T-helper 2 cell treated with Interferon-gamma antibody and Interleukin-4, amounts not matched to agents 5 μg/mL and 100 μg/mL, for 36 hours (primary cell): Measurements from ENCODE around the gene FBXO39.
"Not testable (repeated sequence)": the region's sequence is repeated elsewhere in the genome, so short reads cannot be mapped to it uniquely, and the experiment has no call there.

Source experiments
- DNase-seq: peaks from one replicate; pipeline ENCODE4 v3.0.0; 2021; ENCODE audit warnings: low spot score
- H3K27ac Mint-ChIP-seq: one replicate; pipeline ENCODE4 v1.8.0; 2021; ENCODE audit warnings: mild to moderate bottlenecking, mixed read lengths
- H3K27me3 Mint-ChIP-seq: one replicate; pipeline ENCODE4 v1.8.0; 2021; ENCODE audit warnings: low read depth, mixed read lengths
- H3K36me3 Mint-ChIP-seq: one replicate; pipeline ENCODE4 v1.8.0; 2021; ENCODE audit warnings: low read depth, mixed read lengths
- H3K4me1 Mint-ChIP-seq: one replicate; pipeline ENCODE4 v1.8.0; 2021; ENCODE audit warnings: low read depth, mixed read lengths
- H3K4me3 Mint-ChIP-seq: one replicate; pipeline ENCODE4 v1.8.0; 2022; ENCODE audit warnings: mild to moderate bottlenecking, moderate library complexity, mixed read lengths
- H3K9me3 Mint-ChIP-seq: one replicate; pipeline ENCODE4 v1.8.0; 2021; ENCODE audit warnings: mixed read lengths

Gene FBXO39

DNA sequence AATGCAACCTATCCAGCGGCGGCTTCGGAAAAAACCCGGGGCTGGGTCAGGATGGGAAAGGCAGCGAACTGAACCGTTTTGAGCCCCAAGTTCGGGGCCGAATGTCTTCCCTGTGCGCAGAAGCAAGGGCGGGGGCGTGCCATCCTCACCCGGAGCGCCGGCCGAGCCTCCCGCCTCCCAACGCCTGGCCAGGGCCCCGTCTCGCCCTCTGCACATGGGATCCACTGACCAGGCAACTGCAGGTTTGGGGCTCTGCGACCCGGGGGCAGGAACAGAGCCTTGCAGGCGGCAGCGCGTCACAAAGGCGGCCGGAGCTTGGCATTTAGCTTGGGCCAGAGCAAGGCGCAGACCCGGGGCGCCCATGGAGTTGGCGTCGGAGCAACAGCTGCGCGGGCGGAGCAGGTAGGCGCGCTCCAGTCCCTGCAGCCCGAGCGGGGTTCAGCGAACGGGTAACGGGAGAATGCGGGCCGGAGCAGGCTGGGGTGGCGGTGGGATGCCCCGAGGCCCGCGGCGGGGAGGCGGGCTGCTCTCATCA is at the start of gene FBXO39:
TSS of gene FBXO39 (plus strand) at position 345 of the 535 bp plus-strand sequence. CDS start 3,654 bp downstream, outside the sequence.
- Mint-ChIP-seq H3K4me3 (no peak within 1 kb of the TSS), H3K9me3 (peaks cover 63% of the 10 kb centered on the region), H3K4me1 (peaks cover 1% of the 10 kb centered on the region), H3K27ac (no peak within 1 kb of the TSS), H3K27me3 (peaks cover 23% of the 10 kb centered on the region), H3K36me3 (peaks cover 44% of the 10 kb centered on the region)
- DNase-seq, result no peak

DNA sequence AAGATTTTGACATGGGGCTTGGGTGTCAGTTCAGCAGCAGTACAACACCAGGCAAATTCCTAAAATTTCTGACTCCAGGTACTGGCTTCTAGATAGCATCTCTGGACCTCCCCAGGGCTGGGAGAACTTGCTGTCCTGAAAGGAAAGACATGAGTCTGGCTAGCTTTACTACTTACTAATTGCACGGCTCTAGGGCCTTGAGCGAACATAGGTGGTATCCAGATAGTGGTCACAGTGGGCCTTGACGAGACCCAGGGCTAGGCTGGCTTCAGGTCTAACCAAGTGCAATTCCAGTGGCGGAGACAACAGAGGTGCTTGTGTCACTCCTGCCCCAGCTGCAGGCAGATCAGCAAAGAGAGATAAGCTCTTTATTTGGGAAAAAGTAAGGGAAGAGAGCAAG is 46.5 kb upstream of the FBXO39 start:
- Mint-ChIP-seq H3K9me3 (no peaks in the 10 kb centered on the region), H3K4me3 (no peak overlapping the region), H3K27me3 (peaks cover 18% of the 10 kb centered on the region), H3K4me1 (no peaks in the 10 kb centered on the region), H3K36me3 (no peaks in the 10 kb centered on the region), H3K27ac (no peak overlapping the region)
- no peak for DNase-seq

- H3K4me1 Mint-ChIP-seq, H3K36me3 Mint-ChIP-seq, H3K9me3 Mint-ChIP-seq, H3K27ac Mint-ChIP-seq, H3K4me3 Mint-ChIP-seq, DNase-seq: not testable (repeated sequence)
- H3K27me3 Mint-ChIP-seq, result peaks cover 49% of the 10 kb centered on the region
These were observed 29.4 kb upstream of the FBXO39 start for GRCh38 chr17:6746665-6747064.

DNA sequence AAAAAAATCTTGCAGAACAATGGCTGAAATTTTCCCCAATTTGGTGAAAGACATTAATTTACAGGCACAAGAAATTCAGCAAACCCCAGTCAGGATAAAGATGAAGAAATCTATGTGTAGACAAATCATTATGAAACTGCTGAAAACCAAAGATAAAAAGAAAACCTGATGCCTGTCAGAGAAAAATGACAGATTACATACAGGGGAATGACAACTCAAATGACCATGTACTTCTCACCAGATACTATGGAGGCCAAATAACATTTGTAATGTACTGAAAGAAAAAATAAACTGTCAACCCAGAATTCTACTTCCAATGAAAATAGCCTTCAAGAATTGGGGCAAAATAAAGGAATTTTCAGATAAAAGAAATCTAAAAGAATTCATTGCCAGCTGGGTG is 27.4 kb upstream of the FBXO39 start:
- Mint-ChIP-seq H3K9me3 (no peaks in the 10 kb centered on the region), H3K36me3 (no peaks in the 10 kb centered on the region), H3K4me1 (peaks cover 17% of the 10 kb centered on the region), H3K4me3 (no peak overlapping the region), H3K27ac (no peak overlapping the region), H3K27me3 (peaks cover 38% of the 10 kb centered on the region)
- DNase-seq, result no peak

DNA sequence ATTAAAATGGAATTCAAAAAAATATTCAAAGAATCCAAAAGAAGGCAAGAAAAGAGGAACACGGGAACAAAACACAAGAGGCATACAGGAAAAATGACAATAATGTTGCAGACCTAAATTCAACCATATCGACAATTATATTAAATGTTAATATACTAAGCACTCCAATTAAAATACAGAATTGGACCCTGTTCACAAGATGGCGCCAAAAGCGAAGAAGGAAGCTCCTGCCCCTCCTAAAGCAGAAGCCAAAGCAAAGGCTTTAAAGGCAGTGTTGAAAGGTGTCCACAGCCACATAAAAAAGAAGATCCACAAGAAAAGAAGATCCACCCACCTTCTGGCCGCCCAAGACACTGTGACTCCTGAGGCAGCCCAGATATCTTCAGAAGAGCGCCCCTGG is 26.5 kb upstream of the FBXO39 start:
- Mint-ChIP-seq H3K27ac (no peak overlapping the region), H3K27me3 (peaks cover 30% of the 10 kb centered on the region), H3K36me3 (no peaks in the 10 kb centered on the region), H3K4me1 (peaks cover 19% of the 10 kb centered on the region), H3K9me3 (no peaks in the 10 kb centered on the region), H3K4me3 (no peak overlapping the region)
- DNase-seq, result no peak

- H3K4me3 Mint-ChIP-seq, result no peak overlapping the region
- no peak for DNase-seq
- H3K27me3 Mint-ChIP-seq, result peaks cover 14% of the 10 kb centered on the region
These were observed 23.7 kb upstream of the FBXO39 start for GRCh38 chr17:6752068-6752909.

GRCh38 chr17:6753006-6753445 is 23.0 kb upstream of the FBXO39 start:
- Mint-ChIP-seq H3K27me3 (peaks cover 11% of the 10 kb centered on the region), H3K4me1 (peaks cover 36% of the 10 kb centered on the region), H3K4me3 (no peak overlapping the region), H3K9me3 (no peaks in the 10 kb centered on the region), H3K36me3 (peaks cover 17% of the 10 kb centered on the region), H3K27ac (no peak overlapping the region)
- no peak for DNase-seq

More at GRCh38 chr17:6752068-6752909, 23.7 kb upstream of the FBXO39 start:
- Mint-ChIP-seq H3K4me1 (peaks cover 30% of the 10 kb centered on the region), H3K9me3 (no peaks in the 10 kb centered on the region), H3K36me3 (peaks cover 11% of the 10 kb centered on the region), H3K27ac (no peak overlapping the region)

DNA sequence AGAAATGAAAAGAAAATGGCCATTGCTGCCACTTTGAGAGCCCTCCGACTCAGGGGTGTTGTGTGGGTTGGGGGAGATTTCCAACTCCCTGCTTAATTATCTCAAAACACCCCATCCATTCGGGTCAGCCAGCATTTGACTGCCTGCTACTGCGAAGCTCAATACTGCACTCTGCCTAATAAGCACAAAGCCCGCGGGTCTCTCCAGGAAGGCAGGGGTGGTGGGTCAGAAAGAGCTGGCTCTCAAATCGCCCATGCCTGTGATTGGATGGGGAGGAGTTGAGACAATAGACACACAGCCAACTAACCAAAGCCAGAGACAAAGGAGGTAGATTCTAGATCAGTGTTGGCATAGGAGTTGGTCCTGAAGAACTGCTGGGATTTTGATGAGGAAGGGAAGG is 22.5 kb upstream of the FBXO39 start:
- no peak overlapping the region for H3K4me3 Mint-ChIP-seq
- H3K36me3 Mint-ChIP-seq, result peaks cover 22% of the 10 kb centered on the region
- peaks cover 41% of the 10 kb centered on the region for H3K4me1 Mint-ChIP-seq

GRCh38 chr17:6755281-6755680 is 20.7 kb upstream of the FBXO39 start:
- Mint-ChIP-seq H3K36me3 (peaks cover 38% of the 10 kb centered on the region), H3K27ac (peak overlapping the region; percentile 95), H3K4me3 (peak overlapping the region; percentile 98), H3K9me3 (no peaks in the 10 kb centered on the region), H3K4me1 (peaks cover 47% of the 10 kb centered on the region), H3K27me3 (peaks cover 2% of the 10 kb centered on the region)
- DNase-seq, result no peak

More for the DNA sequence above, 22.5 kb upstream of the FBXO39 start:
- Mint-ChIP-seq H3K27ac (peak overlapping the region; percentile 45), H3K27me3 (peaks cover 8% of the 10 kb centered on the region), H3K9me3 (no peaks in the 10 kb centered on the region)
- no peak for DNase-seq

GRCh38 chr17:6755731-6756184 is 20.3 kb upstream of the FBXO39 start, which contains the start of gene XAF1:
XAF1 (plus strand) TSS chr17:6756046; CDS start chr17:6756079, 33 bp downstream.
- peak; percentile 30 for DNase-seq
- peaks cover 50% of the 10 kb centered on the region for H3K4me1 Mint-ChIP-seq

DNA sequence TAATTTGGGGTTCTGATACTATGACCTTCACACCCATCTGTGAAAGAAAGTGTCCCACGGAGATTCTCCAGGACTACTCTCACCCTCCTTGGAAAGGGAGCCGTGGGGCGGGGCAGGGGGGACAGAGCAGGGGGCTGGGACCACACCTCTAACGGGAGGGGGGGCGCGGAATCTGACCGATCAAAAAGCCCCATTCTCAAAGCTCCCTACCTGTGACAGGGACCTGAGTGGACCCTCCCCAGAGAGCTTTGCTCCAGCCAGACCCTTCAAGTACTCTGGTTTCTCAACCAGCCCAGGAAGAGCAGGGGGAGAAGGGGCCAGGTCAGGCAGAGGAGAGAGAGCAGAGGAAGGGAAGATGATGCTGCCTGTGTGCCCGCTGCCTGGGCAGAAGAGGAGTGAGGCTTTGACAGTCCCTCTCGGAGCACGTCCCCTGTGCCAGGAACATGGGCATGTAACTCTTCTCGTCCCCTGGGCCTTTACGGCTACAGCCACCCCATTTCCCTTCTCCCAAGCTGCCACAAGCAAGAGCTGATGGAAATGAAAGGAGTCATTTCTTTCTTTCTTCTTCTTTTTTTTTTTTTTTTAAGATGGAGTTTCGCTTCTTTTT is 19.5 kb upstream of the FBXO39 start:
- Mint-ChIP-seq H3K27ac (peak overlapping the region; percentile 95), H3K36me3 (peaks cover 51% of the 10 kb centered on the region), H3K4me3 (peak overlapping the region; percentile 98), H3K9me3 (no peaks in the 10 kb centered on the region), H3K4me1 (peaks cover 53% of the 10 kb centered on the region), H3K27me3 (no peaks in the 10 kb centered on the region)
- no peak for DNase-seq

More at GRCh38 chr17:6755731-6756184, 20.3 kb upstream of the FBXO39 start, which contains the start of gene XAF1:
- Mint-ChIP-seq H3K27ac (peak within 1 kb of the TSS; percentile 95), H3K27me3 (no peaks in the 10 kb centered on the region), H3K9me3 (no peaks in the 10 kb centered on the region), H3K4me3 (peak within 1 kb of the TSS; percentile 98), H3K36me3 (peaks cover 43% of the 10 kb centered on the region)

DNA sequence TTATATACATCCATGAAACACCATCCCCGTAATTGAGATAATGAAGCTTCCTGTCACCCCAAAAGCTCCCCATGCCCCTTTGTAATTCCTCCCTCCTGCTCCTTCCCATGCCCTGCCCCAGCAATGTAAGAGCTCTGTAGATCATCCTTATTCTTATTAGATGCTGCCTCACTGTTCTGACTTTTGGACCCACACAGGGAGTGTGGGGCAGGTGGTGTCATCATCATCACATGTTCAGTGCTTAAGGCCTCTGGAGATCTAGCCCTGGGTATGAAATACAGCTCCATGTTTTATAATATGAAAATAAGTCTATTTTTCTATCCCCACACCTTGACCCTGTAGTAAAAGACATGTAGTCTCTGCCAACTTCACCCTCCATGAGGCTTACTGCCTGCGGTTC is 18.3 kb upstream of the FBXO39 start:
- H3K4me3 Mint-ChIP-seq, result peak overlapping the region; percentile 88
- H3K27ac Mint-ChIP-seq, result peak overlapping the region; percentile 87
- H3K27me3 Mint-ChIP-seq, result no peaks in the 10 kb centered on the region
- no peak for DNase-seq
- H3K4me1 Mint-ChIP-seq, result peaks cover 45% of the 10 kb centered on the region
- H3K36me3 Mint-ChIP-seq, result peaks cover 63% of the 10 kb centered on the region
- H3K9me3 Mint-ChIP-seq, result no peaks in the 10 kb centered on the region

GRCh38 chr17:6761779-6762178 is 14.2 kb upstream of the FBXO39 start:
- DNase-seq, result no peak
- Mint-ChIP-seq H3K36me3 (peaks cover 95% of the 10 kb centered on the region), H3K27ac (no peak overlapping the region), H3K9me3 (peaks cover 20% of the 10 kb centered on the region), H3K4me1 (peaks cover 36% of the 10 kb centered on the region), H3K4me3 (no peak overlapping the region), H3K27me3 (no peaks in the 10 kb centered on the region)

DNA sequence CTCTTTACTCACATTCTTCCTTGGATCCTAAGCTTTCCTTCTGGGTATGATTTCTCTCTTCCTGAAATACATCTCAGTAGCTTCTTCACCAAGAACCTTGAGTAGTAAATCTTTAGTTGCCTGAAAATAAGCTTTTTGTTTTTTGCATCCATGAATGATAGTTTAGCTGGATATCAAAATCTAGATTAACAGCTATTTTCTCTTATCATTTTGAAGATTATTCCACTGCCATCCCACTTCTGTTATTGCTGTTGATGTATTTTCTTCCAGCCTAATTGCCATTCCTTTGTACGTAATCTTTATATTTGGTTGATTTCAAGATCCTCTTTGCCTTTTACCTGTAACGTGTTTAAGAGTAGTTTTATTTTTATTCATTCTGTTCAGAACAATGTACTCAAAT is 7.6 kb upstream of the FBXO39 start:
- H3K9me3 Mint-ChIP-seq, result peaks cover 73% of the 10 kb centered on the region
- H3K36me3 Mint-ChIP-seq, result peaks cover 98% of the 10 kb centered on the region
- H3K27me3 Mint-ChIP-seq, result no peaks in the 10 kb centered on the region
- no peak for DNase-seq
- H3K4me1 Mint-ChIP-seq, result peaks cover 4% of the 10 kb centered on the region
- no peak overlapping the region for H3K4me3 Mint-ChIP-seq
- H3K27ac Mint-ChIP-seq, result no peak overlapping the region
